Measurements from ENCODE around the gene PXDN.

GRCh38 chr2:1674276-1674675 is 70.0 kb downstream of the PXDN start:
- TF ChIP-seq CTCF (IDR thresholded peaks at IDR 0.05) (no peak), HMGXB4 (CRISPR knock-in tag; IDR thresholded peaks at IDR 0.05) (no peak), ZNF121 (CRISPR knock-in tag; IDR thresholded peaks at IDR 0.05) (no peak), USF1 (CRISPR knock-in tag; IDR thresholded peaks at IDR 0.05) (no peak), FOXJ3 (CRISPR knock-in tag; IDR thresholded peaks at IDR 0.05; ENCODE audit: borderline replicate concordance) (no peak), PRDM15 (CRISPR knock-in tag; IDR thresholded peaks at IDR 0.05) (no peak), ZNF281 (CRISPR knock-in tag; IDR thresholded peaks at IDR 0.05) (no peak), MLX (CRISPR knock-in tag; IDR thresholded peaks at IDR 0.05) (no peak), SOX15 (CRISPR knock-in tag; IDR thresholded peaks at IDR 0.05) (no peak)
